ENCODE measurements around the gene KIF16B. TPM values are rescaled to one million over a fixed set of nuclear protein-coding genes. Genes with fewer than 3 reads are reported as not detected.

Gene KIF16B
- 100 to 1,000 TPM in 1 of 6 donors, 10 to 100 TPM in 5; 18.4 to 114 (median 26.3) TPM for total RNA-seq

DNA sequence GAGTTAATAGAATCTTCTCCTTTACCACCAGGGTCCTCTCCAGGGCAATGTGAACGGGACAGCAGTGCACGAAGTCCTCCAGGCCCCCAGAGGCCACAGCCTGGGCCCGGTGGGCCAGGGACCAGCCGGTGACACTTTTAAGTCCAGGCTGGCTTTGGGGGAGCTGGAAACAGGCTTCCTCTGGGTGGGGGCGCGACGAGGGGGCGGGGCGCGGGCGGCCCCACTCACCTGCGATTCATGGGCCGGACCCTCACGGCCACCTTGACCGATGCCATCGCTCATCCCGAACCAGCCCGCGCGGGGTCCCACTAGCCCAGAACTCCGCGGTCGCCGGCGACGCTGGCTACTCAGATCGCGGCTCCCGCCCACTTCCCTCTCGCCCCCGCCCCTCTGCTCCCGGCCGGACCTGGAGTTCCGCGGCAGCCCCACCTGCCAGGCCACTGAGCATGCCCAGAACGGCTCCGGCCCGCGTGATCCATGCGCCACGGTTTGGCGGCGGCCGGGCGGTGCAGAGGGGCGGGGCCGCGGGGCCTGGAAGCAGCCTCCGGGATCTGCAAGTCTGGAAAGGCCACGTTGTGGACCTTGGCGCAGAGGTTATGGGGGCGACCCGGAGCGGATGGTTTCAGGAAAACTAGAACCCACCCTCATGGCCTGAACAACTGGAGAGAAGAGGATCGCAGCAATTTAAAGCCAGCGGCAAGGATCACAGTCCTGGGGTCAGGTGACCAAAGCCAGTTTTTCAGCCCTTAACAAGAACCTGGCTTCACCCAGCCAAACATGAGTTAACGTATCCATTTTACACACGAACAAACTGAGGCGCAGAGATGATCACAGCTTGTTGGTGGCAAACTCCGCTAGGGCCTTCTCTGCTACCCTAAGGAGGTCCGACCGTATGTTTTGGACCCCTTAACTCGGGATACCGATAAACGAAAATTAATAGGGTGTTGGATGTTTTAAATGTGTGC is at the start of gene KIF16B:
KIF16B (minus strand) TSS at position 448 of the 965 bp plus-strand sequence; CDS start at position 275, 173 bp downstream.
- 14 to 16% methylated on average over 36 to 44 of the region's 65 CpGs for WGBS, 2 donors
- ATAC-seq (ENCODE audit: low FRiP score in 2 of 2) (peak; percentile 97 to 98), DNase-seq (peak; percentile 94 to 98)
- Histone ChIP-seq H3K27me3 (no peaks in the 10 kb centered on the region), H3K9me3 (no peaks in the 10 kb centered on the region), H3K4me1 (peaks cover 11 to 50% (median 36%) of the 10 kb centered on the region in 4 donors), H3K4me3 (peak within 1 kb of the TSS; percentile 76 to 90 (median 82)), H3K27ac (peak within 1 kb of the TSS; percentile 39 to 87 (median 84)), H3K36me3 (no peaks in the 10 kb centered on the region)
- TF ChIP-seq EP300 (IDR thresholded peaks at IDR 0.05) (no peak), POLR2AphosphoS5 (IDR thresholded peaks at IDR 0.05) (peak in 1 of 2 donors; percentile 72), CTCF (IDR thresholded peaks at IDR 0.05) (peak in 2 of 6 experiments; percentile 4 to 9), POLR2A (IDR thresholded peaks at IDR 0.05) (peak in 1 of 4 donors; percentile 70)

DNA sequence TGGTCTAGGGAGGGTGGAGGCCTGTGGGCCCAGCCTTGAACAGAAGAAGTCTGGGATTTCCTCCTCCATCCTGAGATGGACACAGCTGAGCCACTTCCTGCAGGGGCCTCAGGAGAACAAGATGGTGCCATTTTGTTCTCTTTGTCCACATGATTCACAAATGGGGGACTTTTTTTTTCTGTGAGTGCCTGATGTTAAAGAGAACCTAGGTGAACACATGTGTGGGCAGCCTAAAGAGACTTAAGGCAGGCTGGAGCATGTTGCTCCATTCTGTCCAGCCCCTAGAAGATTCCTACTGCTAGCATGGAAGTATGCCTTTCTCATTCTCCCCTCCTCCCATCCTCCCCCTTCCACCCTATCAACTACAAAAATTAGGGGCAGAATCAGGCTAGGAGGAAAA is 49.3 kb upstream of the KIF16B start:
- no peaks in the 10 kb centered on the region for H3K4me1 ChIP-seq
- H3K9me3 ChIP-seq: no peaks in the 10 kb centered on the region
- ATAC-seq (ENCODE audit: low FRiP score in 2 of 2) (no peak), DNase-seq (no peak)
- no peaks in the 10 kb centered on the region for H3K36me3 ChIP-seq
- TF ChIP-seq CTCF (IDR thresholded peaks at IDR 0.05): no peak
- TF ChIP-seq EP300 (IDR thresholded peaks at IDR 0.05): no peak
- no peak for TF ChIP-seq POLR2A (IDR thresholded peaks at IDR 0.05)
- no peak for TF ChIP-seq POLR2AphosphoS5 (IDR thresholded peaks at IDR 0.05)
- H3K27me3 ChIP-seq: no peaks in the 10 kb centered on the region
- H3K4me3 ChIP-seq: no peak overlapping the region
- no peak overlapping the region for H3K27ac ChIP-seq

DNA sequence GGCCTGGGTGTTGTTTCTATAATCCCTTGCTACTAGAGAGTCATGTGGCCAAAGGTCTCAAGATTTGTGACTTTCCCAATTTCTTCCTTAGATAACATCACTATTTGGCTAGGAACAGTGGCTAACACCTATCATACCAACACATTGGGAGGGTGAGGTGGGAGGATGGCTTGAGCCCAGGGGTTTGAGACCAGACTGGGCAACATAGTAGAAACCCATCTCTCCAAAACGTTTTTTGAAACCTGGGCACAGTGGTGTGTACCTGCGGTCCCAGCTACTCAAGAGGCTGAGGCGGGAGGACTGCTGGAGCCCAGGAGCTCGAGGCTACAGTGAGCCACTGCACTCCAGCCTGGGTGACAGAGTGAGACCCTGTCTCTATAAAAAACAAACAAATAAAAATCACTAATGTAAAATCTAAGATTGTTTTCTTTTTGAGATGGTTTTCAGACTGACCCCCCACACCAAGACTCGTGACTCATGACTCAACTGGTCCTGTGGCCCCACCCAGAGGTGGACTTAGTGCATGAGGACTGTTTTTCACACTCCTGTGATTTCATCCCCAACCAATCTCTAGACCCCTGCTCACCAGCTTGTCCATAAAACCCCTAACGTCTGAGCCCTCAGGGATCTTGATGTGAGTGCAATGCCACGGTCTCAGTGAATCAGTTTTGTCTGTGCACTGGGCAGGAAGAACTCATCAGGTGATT is 48.3 kb upstream of the KIF16B start:
- no peaks in the 10 kb centered on the region for H3K27me3 ChIP-seq
- WGBS, 2 donors: 75 to 77% methylated on average over 7 of the region's 7 CpGs
- no peak for TF ChIP-seq CTCF (IDR thresholded peaks at IDR 0.05)
- no peak for TF ChIP-seq POLR2AphosphoS5 (IDR thresholded peaks at IDR 0.05)
- no peak for TF ChIP-seq EP300 (IDR thresholded peaks at IDR 0.05)
- TF ChIP-seq POLR2A (IDR thresholded peaks at IDR 0.05): no peak
- no peak overlapping the region for H3K4me3 ChIP-seq
- no peaks in the 10 kb centered on the region for H3K4me1 ChIP-seq
- ATAC-seq (ENCODE audit: low FRiP score in 2 of 2) (no peak), DNase-seq (no peak)
- H3K36me3 ChIP-seq: no peaks in the 10 kb centered on the region
- H3K9me3 ChIP-seq: no peaks in the 10 kb centered on the region
- no peak overlapping the region for H3K27ac ChIP-seq

- DNase-seq (no peak), ATAC-seq (ENCODE audit: low FRiP score in 2 of 2) (no peak)
- H3K4me1 ChIP-seq: no peaks in the 10 kb centered on the region
- H3K4me3 ChIP-seq: no peak overlapping the region
- H3K36me3 ChIP-seq: no peaks in the 10 kb centered on the region
- no peaks in the 10 kb centered on the region for H3K9me3 ChIP-seq
- H3K27me3 ChIP-seq: no peaks in the 10 kb centered on the region
- TF ChIP-seq CTCF (IDR thresholded peaks at IDR 0.05): no peak
- no peak for TF ChIP-seq EP300 (IDR thresholded peaks at IDR 0.05)
- TF ChIP-seq POLR2AphosphoS5 (IDR thresholded peaks at IDR 0.05): no peak
- no peak for TF ChIP-seq POLR2A (IDR thresholded peaks at IDR 0.05)
- 71 to 82% methylated on average over 5 of the region's 5 CpGs for WGBS, 2 donors
- H3K27ac ChIP-seq: no peak overlapping the region
Observed at GRCh38 chr20:16620961-16621360, 47.7 kb upstream of the KIF16B start.
